ENCODE results near the gene GK.
"Not testable (repeated sequence)": the region's sequence is repeated elsewhere in the genome, so short reads cannot be mapped to it uniquely, and the experiment has no call there.

Gene GK
- 5.1 to 5.7 reads per million in 2 donors for total RNA-seq

DNA sequence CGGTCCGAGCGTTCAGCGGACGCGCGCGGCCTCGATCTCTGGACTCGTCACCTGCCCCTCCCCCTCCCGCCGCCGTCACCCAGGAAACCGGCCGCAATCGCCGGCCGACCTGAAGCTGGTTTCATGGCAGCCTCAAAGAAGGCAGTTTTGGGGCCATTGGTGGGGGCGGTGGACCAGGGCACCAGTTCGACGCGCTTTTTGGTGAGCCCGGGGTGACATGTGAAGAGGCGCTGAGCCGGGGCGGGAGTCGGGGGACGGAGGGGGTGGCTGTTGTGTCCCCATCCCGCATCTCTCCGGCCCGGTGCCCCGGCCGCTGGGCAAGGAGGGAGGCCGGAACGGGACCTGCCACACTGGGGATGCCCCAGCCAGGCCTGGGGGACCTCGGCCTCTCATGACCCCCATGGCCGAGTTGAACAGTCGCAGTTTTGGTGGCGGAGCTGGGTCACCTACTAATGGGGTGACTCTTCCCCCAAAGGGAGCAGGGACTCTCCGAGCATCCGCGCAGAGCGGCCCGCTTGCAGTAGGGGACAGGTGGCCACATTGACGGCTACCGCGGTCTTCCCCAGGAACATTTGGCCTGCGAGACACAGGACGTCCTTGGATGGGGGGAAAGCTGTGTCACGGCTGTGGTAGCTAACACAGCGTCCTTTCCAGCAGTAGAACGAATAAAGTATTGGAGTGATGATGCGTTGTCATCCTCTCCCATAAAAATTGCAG lies at the start of gene GK:
Gene GK (plus strand): TSS at position 9 of the 717 bp plus-strand sequence. CDS start 115 bp downstream, at position 124.
- peak; percentile 10 for DNase-seq

DNA sequence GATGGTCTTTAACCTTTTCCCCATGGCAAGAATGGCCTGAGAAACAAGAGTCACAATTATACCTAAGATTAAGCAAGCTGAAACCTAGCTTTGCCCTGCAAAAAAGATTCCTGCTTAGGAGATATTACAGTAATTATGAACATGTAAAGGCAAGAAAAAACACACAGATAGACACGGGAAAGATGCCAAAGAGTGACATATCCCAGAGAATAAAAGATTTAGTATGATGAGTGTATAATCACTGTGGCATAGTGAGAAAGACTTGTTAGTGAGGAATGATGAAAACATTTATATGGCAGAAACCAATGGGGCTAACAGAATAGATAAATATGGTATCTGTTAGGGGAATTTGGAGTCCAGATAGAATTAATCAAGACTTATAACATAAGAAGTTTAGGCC lies 46.1 kb upstream of the GK start:
- no peak for DNase-seq

DNA sequence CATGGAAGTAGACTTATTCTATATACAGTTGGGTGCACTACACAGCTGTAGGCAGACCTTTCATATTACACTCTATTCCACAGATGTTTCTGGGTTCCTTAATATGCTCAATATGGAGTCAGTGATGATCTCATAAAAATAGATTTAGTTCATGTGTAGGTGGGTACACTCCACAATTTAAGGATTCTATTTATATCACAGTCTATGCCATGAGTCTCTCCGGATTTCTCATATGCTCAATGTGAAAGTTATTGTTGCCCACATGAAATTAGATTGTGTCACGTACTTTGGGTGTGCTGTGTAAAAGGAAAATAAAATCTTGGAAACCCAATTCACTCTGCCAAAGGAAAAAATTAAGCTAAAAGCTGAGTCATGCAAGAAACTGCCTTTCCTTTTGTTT lies 43.2 kb upstream of the GK start:
- no peak for DNase-seq

DNA sequence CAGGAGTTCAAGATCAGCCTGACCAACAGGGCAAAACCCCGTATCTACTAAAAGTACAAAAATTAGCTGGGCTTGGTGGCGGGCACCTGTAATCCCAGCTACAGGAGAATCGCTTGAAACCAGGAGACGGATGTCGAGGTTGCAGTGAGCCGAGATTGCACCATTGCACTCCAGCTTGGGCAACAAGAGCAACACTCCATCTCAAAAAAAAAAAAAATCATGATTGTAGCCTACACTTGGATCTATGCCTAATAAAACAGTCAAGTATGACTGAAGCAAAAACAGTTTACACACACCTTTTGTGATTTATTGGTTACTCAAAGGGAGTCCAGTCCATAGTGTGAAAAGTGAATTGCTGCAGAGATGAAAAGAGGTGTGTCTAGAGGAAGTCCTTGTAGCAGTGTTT lies 41.0 kb upstream of the GK start:
- no peak for DNase-seq

DNA sequence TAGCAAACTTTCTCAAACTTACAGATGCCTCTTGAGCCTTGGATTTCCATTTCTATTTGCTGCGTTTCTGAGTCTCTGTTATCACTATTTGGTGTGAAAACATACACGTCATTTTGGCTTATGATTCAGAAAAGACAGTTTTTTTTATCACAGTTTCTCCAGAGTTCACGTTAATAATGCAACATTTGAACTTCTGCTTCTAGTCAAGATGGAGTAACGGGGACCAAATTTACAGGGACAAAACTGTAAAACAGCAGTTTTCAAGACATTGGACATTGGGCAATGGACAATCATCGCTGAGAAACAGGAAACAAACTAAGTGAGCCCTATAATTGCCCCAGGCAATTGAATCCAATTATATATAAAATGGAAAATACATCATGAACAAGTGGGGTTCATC lies 39.5 kb upstream of the GK start:
- DNase-seq, result no peak

DNA sequence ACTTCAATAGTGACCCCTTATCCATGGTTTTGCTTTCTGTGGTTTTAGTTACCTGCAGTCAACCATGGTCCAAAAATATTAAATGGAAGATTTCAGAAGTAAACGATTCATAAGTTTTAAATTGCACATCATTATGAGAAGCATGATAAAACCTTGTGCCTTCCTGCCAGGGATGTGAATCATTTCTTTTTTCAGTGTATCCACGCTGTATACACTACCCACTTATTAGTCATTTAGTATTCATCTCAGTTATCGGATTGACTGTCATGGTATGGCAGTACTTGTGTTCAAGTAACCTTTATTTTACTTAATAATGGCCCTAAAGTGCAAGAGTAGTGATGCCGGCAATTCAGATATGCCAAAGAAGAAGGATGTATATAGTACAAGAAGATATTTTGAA lies 38.0 kb upstream of the GK start:
- no peak for DNase-seq

DNA sequence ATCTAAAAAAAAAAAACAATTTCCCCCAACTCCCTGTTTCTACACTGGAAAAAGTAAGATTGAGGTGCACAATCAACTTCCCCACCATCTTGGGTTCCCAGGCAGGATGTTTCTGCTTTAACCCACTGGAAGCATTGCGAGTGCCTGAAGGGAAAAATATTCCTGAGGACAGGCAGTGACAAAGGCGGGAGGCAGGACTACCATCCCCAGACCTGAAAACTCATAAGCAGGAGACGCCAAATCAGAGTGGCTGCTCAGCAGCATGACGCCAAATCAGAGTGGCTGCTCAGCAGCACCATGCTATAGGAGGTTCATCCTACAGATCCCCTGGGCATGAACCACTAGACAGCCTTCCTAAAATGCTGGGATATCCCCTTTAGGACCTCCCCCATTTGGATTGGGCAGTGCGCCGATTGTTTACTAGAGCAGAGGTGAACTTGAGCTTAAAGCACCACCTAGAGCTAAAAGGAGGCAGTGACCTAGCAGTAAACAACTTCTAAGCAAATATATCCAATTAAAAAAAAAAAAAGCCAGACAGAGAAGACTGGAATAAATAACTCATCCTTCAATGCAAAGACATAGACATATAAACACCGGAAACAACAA lies 35.0 kb upstream of the GK start:
- DNase-seq, result no peak

DNA sequence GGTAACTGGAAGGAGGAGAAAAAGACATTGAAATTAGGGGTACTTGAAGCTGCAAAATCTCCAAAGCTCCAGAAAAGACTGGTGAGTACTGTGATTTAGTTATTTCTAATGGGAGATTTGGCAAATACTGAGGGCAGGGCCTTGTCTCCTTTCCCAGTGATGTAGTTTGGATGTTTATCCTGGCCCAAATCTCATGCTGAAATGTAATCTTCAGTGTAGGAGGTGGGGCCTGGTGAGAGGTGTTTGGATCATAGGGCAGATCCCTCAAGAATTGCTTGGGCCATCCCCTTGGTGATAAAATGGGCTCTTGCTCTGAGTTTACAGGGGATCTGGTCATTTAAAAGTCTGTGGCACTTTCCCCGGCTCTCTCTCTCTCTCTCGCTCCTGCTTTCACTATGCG lies 33.1 kb upstream of the GK start:
- DNase-seq, result no peak

DNA sequence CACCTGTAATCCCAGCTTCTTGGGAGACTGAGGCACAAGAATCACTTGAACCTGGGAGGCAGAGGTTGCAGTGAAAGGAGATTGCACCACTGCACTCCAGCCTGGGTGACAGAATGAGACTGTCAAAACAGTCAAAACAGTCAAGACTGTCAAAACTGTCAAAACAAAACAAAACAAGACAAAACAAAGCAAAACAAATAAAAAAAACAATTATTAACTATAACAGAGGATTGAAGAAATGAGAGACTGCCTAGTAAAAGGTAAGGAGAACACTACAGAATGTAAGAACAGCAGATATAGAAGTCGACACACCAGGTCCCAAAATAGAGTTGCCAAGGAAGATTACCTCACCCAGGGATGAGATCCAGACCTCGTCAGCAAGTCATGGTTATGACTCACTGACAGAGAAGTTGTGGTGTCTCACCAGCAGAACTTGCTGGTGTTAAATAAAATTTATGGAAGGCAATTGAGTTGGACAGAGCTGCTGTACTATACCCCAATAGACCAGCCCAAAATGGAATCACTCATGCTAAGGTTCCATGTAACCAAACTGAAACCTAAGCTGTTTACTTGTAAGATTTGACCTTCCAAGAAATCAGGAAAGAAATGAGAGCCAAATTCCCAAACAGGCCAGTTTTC lies 32.1 kb upstream of the GK start:
- no peak for DNase-seq

DNA sequence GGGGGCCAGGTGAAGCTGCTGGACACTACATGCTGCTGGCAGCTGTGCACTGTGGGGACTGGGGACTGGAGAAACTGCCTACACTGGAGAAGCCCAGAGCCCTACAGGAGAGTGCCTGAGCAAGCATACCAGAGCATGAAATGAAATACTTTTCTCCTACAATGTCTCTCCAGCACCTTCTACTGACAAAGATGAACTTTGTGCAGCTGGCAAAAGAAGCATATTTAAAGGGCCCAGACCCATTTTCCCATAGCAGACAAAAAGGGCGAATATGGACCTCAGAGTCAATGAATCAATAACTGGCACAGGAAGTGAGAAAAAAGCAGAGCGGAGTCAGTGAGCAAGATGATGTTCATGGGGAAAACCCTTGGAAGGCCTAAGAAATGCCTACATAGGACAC lies 30.9 kb upstream of the GK start:
- no peak for DNase-seq

DNA sequence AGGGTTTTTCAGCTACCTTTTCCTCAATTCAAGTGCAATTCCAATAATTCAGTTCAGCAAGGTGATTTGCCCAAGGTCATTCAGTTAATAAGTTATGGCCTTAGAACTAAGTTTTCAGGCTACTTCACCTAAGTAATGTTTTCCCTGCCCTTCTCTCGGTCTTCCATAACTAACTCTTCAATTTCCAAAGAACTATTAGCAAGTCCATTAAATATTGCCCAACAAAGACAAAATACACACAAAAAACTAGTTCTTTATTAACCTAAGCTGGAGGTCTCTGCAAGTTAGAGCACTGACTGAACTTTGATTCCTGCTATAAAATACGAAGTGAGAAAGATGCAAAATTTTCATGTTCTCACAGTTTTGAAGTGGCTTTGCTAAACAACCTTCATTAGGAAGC lies 26.8 kb upstream of the GK start:
- no peak for DNase-seq

DNA sequence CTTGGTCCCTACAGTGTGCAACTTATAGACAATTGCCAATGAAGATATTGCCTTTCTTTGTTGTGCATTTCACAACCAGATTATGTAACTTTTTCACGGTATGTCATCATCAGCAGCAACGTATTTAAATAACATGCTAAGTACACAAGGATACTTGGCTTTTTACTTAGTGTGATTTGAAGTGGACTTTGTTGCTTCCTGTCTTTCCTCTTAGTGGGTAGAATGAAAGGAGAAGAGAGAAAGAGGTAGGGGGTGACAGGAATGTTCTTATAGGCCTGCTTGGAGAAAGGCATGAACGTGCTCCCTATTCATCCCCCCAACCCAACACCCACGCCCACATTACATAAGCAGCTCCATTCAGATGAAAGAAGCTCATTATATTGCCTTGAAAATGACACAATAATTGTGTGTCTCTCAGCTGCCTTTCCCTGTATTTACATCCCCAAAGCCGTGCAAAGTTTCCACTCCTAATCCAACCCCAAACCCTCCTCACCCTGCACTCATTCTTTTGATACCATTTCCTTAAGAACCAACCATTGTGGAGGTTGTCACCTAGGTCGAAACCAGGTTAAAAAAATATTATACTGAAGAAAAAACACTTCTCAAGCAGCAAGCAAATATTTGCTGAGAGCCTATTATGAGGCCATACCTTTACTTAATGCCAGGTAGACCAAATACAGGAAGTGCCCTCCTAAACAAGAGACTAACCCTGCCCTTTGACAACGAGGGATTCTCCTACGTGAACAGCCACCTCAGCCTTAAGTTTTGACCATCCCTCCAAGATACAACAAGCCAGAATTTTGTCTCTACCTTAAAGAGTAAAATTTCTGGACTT lies 25.2 kb upstream of the GK start:
- DNase-seq, result no peak

DNA sequence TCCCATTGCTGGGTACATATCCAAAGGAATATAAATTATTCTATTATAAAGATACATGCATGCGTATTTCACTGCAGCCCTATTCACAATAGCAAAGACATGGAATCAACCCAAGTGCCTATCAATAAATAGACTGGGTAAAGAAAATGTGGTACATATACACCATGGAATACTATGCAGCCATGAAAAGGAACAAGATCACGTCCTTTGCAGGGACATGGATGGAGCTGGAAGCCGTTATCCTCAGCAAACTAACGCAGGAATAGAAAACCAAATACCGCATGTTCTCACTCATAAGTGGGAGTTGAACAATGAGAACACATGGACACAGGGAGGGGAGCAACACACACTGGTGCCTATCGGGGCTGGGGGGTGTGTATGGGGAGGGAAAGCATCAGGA lies 19.2 kb upstream of the GK start:
- DNase-seq, result not testable (repeated sequence)

DNA sequence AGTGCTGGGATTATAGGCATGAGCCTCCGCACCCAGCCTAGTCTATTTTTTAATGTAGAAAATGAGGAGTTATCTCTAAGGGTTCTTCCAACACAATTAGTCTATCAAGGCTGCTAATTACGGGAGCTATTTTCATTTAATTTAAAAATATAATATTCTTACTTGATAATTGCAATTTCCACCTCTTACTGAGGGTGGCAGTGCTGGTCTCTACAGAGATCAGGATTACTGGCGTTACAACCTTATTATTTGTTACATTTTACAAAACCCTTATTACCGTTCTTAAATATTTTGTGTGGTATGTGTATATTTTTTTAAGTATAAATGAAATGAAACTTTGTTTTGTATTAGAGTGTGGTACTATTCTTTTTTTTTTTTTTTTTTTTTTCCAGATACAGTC lies 17.6 kb upstream of the GK start:
- DNase-seq, result no peak

DNA sequence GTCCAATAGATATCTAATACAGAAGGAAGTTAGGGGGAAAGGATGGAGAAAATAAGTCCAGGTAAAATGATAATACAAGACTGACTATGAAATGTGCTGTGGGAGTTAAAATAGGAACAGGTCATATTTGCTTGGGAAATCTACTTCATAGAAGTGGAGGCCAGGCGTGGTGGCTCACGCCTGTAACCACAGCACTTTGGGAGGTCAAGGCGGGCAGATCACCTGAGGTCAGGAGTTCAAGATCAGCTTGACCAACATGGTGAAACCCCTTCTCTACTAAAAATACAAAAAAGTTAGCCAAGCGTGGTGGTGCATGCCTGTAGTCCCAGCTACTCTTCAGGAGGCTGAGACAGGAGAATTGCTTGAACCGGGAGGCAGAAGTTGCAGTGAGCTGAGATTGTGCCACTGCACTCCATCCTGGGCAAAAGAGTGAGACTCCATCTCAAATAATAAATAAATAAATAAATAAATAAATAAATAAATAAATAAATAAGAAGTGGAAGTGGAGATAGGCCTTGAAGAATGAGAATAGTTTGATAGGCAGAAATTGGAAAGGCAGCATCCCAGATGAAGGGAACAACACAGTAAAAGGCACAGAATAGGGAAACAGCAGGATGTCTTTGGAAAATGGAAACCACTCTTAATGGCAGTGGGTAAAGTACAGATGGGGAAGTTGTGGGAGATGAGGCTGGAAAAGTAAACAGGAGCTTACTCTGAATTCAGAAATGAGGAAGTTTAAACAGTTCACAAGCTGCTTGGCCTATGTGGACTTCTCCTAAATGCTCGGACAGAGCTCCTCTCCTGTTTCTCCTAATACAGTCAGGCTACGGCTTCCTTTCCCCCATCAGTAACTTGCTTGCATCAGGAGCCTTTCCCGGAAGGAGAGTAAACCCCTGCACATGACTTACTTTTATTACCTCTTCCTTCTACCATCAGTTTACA lies 15.1 kb upstream of the GK start:
- DNase-seq, result no peak

DNA sequence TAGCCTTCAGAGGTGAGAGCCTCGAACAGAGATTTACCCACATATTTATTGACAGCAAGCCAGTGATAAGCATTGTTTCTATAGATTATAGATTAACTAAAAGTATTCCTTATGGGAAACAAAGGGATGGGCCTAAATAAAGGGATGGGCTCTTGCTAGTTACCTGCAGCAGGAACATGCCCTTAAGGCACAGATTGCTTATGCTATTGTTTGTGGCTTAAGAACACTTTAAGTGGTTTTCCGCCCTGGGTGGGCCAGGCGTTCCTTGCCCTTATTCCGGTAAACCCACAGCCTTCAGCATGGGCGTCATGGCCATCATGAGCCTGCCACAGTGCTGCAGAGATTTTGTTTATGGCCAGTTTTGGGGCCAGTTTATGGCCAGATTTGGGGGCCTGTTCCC lies 13.5 kb upstream of the GK start:
- DNase-seq, result not testable (repeated sequence)

DNA sequence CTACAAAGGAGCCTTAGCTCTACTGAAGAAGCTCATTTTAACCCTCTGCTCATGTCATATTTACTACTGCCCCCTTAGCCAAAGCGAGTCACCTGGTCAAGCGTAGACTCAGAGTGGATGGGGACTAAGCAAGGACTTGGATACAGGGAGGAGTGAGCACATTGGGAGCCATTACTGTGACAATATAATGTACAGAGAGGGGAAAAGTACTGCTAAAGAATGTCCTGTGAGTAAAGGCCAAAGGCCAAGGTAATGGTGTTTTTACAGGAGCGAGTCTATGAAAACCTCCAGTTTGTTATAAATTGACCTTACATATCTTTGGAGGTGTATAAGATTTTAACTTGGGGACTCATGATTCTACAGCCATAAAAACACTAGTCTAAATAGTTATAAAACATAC lies 10.6 kb upstream of the GK start:
- no peak for DNase-seq

DNA sequence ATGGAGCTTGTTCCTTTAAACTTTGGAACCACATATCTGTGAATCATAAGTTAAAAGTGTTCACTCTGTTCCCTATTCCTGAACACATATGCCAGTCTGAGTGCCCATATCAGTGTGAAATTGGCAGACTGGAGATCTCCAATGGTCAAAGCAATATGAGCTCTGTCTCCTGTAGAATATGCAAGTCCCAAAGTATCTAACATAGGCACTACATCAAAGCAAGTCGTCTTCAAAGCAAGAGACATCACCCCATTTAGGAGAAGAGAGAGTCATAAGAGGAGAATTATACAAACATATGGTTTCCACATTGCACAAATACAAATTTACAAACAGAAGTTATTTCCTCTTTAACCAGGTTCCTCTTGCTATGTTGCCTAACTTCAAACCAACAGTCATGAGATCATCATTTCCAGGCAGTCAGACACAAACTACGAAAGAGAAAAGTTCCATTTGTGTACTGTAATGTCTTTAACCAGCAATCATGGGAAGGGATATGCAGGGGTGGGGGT lies 9.9 kb upstream of the GK start:
- no peak for DNase-seq

DNA sequence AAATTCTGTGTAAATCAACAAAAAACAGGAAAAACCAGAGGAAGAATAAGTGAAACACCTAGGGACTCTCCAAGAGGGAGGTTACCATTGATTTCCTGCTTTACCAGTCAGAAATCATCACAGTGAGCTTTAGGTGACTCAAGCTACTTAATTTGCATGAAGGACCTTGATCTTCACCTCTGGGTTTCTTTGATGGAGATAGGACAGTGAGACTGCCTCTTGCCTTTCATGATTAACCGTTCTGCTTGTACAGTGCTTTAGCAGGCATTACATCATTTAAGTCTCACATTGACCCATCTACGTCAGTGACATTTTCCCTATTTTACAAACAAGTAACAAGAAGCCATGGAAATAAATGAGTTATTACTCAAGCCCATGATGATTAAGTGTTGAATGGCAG lies 3.4 kb upstream of the GK start:
- DNase-seq, result no peak

DNA sequence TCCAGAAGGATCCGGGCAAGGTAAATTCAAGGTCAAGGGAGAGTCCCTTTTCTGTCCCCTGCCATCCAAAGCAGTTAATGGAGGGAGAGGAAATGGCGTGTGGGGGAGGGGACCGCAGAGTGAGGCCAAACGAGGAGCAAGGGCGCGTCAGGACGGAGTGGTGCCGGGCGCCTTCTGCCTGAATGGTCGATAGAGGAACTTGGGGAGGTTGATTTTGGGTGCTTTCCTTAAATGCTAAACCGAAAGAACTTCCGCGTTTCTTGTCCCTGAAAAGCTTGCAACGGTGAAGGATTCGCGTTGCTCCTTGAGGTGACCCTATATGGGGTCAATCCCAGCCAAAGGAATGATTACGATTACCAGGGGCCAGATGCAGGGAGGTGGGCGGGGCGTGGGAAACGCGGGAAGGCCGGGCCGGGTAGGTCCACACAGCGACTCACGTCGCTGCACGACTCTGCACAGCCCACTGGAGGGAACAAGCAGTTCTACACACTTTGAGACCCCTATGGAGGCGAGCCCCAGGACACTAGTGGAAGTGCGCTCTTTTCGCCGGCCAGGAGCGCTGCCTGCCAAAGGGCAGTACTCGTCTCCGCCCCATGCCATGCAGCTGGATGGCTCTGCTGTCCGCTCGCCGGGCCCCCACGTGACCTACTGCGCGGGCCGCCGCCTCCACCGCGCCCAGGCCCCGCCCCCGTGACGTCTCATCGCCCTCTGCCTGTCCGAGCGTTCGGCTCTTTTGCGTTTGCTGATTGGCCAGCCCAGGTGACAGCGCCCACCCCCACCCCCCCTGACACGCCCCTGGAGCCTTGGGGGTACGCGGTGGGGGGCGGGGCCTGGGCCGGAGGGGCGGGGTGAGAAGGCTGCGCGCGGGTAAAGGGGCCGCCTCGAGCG lies 452 bp upstream of the GK start:
- peak; percentile 84 for DNase-seq

DNA sequence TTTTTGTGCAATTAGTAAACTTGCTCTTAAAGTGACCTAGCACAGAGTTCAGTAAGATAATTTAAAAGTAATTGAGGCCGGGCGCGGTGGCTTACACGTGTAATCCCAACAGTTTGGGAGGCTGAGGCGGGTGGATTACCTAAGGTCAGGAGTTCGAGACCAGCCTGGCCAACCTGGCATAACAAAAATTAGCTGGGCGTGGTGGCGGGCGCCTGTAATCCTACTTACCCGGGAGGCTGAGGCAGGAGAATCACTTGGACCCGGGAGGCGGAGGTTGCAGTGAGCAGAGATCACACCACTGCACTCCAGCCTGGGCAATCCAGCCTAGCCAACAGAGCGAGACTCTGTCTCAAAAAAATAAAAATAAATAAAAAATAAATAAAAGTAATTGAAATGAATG lies 1.2 kb downstream of the GK start:
- DNase-seq, result not testable (repeated sequence)

Data from T-helper 9 cell (primary cell).